Inflammatory macrophage treated with lipopolysaccharide for 4 hours (primary cell): Measurements from ENCODE around the gene ZNRD2.

Experiments
- DNase-seq: peaks from one replicate; pipeline ENCODE4 v3.0.0-alpha.2; 2020

The ZNRD2 gene

DNA sequence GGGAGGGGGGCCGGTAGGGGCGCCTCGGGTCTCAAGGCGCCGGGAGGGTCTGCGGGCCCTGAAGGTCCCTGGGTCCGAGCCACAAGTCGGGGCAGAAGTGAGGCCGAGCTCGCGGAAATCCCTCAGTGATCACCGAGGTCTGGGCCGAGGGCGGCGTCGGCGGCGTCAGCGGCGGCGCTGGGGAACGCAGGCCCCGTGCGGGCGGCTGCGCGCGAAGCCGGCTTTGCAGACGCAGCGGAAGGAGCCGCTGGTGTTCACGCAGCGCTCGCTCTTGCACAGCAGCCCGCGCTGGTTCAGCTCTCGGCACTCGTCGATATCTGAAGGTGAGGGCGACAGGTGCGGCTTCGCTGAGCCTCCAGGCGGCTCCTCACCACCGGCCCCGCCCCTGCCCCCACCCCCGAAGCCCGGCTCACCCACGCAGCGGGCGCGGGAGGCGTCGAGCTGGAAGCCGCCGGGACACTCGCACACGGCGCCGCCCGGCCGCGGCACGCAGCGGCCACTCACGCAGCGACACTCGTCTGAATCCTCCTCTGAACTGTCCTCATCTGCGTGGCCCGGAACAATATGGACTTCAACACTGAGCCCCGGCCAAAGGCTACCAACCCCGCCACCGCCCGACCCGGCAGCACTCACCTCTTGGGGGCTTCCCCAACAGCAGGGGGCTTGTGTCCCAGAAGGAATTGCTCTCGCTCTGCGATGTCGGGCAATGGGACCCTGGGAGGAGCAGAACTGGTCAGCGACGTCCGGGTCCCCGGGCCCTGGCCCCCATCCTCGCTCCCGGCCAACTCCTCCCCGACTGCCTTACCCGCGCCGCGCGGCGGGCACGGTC is 31.1 kb upstream of the ZNRD2 start:
- no peak for DNase-seq

- no peak for DNase-seq
Observed at GRCh38 chr11:65539744-65540289, 30.5 kb upstream of the ZNRD2 start.

DNA sequence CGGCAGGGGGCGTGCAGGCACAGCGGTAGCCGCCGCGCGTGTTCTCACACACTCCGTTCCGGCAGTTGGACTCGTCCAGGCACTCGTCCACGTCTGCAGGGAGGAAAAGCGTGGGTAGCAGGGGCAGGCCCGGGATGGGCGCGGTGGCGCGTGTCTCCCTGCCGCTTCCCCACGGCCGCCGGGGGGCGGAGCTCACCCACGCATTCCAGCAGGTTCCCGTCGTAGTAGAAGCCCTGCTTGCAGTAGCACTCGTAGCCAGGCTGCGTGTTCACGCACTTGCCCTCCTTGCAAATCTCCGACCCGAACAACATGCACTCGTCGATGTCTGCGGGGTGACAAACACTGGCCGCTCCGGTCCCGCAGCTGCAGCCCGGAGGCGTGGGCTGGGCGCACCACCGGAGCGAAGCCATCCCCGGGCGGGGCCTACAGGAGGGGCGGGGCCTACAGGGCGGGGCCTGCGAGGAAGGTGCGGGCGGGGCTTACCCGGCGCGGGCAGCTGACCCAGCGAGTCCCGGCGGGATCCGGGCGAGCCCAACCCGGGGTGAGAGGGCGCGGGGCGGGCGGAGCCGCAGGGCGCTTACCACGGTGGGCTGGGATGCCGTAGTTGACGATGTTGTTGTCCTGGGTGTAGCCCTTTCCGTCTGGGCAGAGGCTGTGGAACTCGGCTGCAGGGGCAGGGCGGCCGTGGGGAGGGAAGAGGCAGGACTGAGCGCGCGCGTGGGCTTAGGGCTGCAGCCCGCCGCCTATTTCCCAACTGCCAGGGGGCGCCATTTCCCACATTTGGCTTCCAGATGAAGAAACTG is 29.8 kb upstream of the ZNRD2 start:
- peak; percentile 98 for DNase-seq

- no peak for DNase-seq
Observed at GRCh38 chr11:65541093-65541982, 28.9 kb upstream of the ZNRD2 start.

GRCh38 chr11:65542738-65543390 is 27.4 kb upstream of the ZNRD2 start:
- no peak for DNase-seq

- DNase-seq, result no peak
Observed at GRCh38 chr11:65545853-65546216, 24.4 kb upstream of the ZNRD2 start.

- DNase-seq, result peak; percentile 88
Observed at GRCh38 chr11:65546217-65546958, 23.9 kb upstream of the ZNRD2 start.

- no peak for DNase-seq
Observed at GRCh38 chr11:65547446-65548125, 22.7 kb upstream of the ZNRD2 start.

DNA sequence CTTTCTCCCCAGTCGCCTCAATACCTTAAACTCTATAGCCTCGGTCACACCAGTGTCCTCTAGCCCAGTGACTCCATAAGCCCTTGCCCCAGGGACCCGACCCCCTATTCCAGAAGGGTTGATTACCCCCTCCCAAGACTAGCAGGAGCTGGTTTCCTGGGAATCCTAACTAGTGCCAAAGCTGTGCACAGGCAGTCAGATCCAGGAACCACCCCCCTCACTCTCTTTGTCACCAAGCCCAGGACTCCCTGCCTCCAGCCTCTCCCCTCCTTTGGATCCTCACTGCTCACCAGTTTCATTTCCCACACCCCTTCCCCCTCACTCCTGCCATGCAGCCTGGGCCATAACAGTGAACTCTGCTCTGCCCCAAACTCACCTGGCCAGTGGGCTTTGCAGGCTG is 21.9 kb upstream of the ZNRD2 start:
- DNase-seq, result peak; percentile 20

- DNase-seq, result peak; percentile 30
Observed at GRCh38 chr11:65549096-65549495, 21.2 kb upstream of the ZNRD2 start.

- peak; percentile 40 for DNase-seq
Observed at GRCh38 chr11:65551572-65552387, 18.5 kb upstream of the ZNRD2 start.

DNA sequence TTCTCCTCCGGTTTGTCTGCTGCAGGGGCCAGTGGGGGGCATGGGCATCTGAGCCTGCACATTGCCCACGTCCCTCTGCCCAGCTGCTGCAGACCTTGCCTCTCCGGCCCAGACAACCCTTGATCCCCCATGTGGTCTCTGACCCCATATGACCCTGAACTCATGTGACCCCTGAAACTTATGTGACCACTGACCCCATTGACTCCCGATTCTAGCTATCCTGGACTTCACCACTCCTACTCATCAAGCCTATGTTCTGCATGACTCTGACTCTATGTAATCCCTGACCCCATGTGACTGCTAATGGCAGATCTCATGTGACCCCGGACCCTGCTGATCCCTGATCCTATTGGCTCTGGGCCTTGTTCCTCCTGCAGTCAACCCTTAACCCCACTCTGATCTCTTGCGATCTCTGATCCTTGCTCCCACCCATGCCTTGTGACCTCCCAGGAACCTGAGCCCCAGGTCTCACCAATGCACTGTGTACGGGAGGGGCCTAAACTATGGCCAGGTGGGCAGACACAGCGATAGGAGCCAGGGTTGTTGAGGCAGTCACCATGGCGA is 17.8 kb upstream of the ZNRD2 start:
- peak; percentile 84 for DNase-seq

GRCh38 chr11:65553301-65554001 is 16.8 kb upstream of the ZNRD2 start:
- DNase-seq, result peak; percentile 49

GRCh38 chr11:65554057-65554818 is 16.0 kb upstream of the ZNRD2 start:
- no peak for DNase-seq

GRCh38 chr11:65554842-65555430 is 15.3 kb upstream of the ZNRD2 start:
- no peak for DNase-seq

DNA sequence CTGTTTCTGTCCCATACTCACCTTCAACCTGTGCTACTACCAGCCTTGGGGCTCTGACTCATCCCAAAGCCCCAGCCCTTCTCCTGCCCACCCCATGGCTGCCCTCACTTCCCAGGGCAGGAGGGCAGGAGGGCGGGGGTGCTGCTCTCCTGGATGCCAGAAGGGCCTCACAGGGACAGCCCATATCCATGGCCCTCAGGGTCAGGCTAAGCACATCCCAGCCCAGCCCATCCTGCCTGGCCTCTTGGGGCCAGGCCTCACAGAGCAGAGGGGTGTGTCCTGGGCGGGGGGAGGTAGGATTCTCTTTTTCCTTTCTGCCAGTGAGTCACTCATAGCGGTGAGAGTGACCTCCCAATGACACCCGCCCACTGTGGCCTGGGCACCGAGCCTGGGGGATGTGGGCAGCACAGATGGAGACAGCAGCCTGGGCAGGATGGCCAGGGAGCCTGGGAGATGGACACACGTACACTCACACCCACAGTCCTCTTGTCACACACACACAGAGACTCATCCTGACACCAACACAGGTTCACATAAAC is 14.5 kb upstream of the ZNRD2 start:
- DNase-seq, result peak; percentile 58

DNA sequence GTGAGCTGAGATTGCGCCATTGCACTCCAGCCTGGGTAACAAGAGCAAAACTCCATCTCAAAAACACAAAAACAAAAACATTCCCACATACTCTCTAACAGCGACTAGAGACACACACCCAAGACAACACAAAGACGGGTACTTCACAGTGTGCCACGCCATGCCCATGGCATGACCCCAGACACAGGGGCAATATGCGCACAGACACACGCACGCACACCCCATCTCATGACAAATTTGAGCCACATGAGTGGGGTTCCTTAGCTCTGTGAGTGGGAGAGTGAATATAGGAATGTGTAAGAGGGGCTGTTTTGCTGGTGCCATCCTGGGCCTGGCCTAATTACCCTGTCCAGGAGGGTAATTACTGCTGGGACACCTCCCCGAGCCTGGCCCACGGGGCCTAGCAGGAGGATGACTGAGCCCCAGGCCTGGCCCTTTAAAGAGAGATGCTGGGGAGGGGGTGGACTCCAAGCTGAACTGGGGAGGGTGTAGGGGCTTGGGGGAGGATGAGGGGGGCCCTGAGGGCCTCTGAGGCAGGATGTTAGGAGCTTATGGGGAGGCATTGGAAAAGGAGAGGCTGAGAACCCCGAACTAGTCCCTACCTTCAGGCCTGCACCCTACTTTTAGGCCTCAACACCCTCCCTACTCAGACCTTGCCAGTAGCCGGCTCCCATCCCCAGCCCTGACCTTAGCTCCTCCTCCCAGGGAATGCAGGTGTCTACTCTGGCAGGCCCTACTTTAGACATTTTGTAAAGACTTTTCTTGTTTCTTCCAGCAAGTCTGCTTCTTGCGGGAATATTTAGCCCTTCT is 13.6 kb upstream of the ZNRD2 start:
- no peak for DNase-seq
